ENCODE results near the gene API5.
"Not testable (repeated sequence)": the region's sequence is repeated elsewhere in the genome, so short reads cannot be mapped to it uniquely, and the experiment has no call there.

API5 gene

GRCh38 chr11:43311791-43312607 lies at the start of gene API5:
Gene API5 (plus strand): TSS chr11:43311996. CDS start chr11:43312128, 132 bp downstream.
- peak; percentile 75 for DNase-seq

DNA sequence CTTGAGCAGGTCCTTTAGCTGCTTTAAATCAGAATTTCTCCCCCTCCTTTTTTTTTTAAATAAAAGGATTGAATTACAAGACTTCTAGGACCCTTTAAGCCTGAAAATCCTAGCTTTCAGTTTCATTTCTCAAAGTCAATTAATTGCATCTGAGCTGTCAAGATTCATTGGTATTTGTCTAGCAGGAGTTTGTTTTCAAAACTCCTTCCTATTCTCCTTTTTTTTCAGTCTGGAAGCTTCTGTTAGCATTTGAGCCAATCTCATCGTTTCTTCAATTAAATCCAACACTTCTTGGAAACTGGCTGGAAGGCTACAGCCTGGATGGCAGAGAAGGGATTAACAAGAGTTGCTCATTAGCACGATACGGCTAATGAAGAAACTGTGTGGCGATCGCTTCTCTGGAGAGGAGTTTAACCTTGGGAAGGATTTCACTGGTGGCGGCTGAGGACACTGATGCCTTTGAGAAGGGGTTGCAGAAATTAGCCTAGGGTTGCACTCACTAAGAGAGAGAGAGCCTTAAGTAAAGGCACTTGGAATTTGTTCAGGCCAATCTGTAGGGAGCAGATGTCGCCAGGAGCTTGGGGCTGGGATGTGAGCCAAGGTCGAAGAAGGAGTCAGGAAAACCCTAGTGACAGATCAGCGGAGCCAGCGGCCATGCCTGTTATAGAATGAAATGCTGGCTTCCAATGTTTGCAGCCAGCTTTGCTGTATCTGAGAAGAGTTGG lies 43.8 kb upstream of the API5 start:
- no peak for DNase-seq

DNA sequence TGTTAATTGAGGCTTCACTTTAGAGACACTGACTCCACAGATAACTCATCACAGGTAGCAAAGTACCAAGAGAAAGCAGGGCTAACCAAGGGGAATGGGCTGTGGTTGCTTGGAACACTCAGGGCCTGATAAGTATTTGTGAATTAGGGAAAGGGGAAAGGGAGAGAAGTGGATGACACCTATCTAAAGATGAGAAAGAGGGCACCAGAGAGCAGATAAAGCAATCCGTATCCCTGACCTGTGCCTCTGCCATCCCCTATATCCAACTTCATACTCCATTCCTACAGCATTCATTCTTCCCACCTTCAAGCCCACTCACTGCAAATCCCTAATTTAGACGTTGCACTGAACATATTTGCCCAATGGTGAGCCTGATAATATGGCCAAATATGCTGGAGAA lies 43.0 kb upstream of the API5 start:
- no peak for DNase-seq

- DNase-seq, result no peak
These were observed 42.4 kb upstream of the API5 start for GRCh38 chr11:43269254-43269918.

- no peak for DNase-seq
These were observed 41.3 kb upstream of the API5 start for GRCh38 chr11:43270468-43270867.

- no peak for DNase-seq
These were observed 33.4 kb upstream of the API5 start for GRCh38 chr11:43278193-43278956.

GRCh38 chr11:43282607-43283440 lies 29.0 kb upstream of the API5 start:
- peak; percentile 5 for DNase-seq

DNA sequence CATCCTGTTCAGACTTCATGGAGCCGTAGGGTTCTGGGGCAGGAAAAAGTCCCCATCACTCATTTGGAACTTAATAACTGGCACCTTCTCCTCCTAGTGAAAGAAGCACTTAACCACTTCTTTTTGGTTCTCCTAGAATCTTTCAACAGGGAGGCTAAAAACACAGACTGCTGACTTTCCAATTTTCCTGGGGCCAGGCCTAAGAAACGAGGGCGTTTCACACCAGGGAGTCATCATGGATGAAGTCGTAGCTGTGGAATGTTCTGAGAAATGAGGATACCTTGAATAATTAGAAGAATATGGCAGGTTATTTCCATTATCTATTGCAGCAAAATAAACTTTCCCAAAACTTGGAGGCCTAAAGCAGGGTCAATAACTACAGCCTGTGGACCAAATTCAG lies 26.0 kb upstream of the API5 start:
- DNase-seq, result no peak

DNA sequence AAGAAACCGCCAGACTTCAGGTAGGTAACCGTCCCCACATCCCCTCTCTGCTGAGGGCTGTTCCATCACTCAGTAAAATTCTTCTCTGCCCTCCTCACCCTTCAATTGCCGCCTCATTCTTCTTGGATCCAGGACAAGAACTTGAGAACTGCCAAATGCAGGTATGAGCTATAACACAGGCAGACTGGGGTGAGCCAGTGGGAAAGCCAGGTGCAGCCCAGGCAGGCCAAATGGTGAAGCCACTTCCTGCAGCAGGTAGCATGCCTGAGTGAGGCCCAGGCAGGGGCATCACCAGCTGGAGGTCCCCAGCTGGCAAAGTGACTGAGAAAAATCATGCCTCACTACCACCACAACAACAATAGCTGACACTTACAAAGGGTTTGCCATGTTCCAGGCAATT lies 22.4 kb upstream of the API5 start:
- DNase-seq, result no peak

GRCh38 chr11:43298397-43298796 lies 13.4 kb upstream of the API5 start:
- DNase-seq, result no peak

GRCh38 chr11:43315966-43316365 lies 4.2 kb downstream of the API5 start:
- no peak for DNase-seq

GRCh38 chr11:43316451-43316850 lies 4.7 kb downstream of the API5 start:
- no peak for DNase-seq

DNA sequence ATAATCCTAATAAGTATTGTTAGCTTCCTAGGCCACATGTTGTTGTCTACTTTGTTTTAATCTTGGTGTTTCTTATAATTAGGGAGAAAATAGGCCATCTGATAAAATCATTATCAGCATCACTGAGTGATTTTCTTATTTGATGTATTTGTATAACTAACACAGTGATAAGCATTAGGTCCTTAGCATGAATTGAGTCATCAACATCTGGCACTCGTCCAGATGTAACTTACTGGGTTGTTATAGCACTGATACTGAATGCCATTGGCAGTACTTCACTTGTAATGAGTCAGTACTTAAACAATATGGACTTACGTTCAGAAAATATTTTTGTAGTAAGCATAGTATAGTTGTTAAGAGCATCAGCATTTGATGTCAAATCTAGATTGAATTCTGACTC lies 16.2 kb downstream of the API5 start:
- no peak for DNase-seq

GRCh38 chr11:43328482-43328881 lies 16.7 kb downstream of the API5 start:
- no peak for DNase-seq

DNA sequence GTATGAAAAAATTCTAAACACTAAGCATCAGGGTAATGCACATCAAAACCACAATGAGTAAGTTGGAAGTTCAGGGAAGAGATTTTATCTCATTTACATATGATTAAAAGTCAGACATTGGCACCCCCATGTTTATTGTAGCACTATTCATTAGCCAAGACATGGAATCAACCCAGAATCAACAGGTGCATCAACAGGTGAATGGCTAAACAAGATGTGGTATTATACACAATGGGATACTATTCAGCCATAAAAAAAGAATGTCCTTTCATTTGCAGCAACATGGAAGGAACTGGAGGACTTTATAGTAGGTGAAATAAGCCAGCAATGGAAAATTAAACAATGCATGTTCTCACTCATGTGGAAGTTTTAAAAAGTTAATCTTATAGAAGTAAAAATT lies 29.4 kb downstream of the API5 start:
- no peak for DNase-seq

GRCh38 chr11:43351426-43351825 lies 39.6 kb downstream of the API5 start:
- not testable (repeated sequence) for DNase-seq

GRCh38 chr11:43354311-43354710 lies 42.5 kb downstream of the API5 start:
- no peak for DNase-seq

DNA sequence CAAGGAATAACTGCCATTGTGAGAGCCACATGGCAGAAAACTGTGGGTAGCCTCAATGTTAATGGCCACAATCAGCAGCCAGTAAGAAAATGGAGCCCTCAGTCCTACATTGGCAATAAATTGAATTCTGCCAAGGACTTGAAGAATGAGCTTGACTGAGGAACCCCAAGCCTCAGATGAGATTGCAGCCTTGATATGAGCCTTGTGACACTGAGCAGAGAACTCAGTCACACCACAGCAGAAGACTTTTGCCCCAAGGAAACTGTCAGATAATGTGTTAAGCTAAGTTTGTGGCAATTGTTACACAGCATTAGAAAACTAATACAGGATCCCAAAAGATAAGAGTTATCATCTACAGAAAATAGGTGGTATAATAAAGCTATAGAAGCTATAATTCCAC lies 44.5 kb downstream of the API5 start:
- no peak for DNase-seq

DNA sequence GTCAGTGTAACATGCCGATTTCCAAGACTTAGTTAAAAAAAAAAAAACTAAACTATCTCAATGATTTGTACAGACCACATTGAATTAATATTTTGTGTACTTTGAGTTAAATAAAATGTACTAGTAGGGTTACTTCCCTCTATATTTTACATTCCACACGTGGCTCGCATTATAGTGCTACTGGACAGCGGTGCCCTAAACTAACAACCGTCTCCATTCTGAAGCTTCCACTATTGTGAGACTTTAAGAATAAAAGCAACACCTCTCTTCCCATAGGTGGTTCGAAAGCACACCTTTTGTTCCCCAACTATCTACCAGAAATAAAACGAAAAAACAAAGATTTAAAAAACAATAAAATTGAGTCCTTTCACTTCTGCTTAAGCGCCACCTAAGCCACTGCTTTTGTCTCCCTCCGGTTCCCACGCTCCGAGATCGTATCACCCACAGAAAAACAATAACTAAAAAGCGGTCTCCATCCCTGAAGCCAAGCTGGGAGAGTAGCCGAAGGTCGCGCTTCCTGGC lies 46.5 kb downstream of the API5 start:
- DNase-seq, result no peak

DNA sequence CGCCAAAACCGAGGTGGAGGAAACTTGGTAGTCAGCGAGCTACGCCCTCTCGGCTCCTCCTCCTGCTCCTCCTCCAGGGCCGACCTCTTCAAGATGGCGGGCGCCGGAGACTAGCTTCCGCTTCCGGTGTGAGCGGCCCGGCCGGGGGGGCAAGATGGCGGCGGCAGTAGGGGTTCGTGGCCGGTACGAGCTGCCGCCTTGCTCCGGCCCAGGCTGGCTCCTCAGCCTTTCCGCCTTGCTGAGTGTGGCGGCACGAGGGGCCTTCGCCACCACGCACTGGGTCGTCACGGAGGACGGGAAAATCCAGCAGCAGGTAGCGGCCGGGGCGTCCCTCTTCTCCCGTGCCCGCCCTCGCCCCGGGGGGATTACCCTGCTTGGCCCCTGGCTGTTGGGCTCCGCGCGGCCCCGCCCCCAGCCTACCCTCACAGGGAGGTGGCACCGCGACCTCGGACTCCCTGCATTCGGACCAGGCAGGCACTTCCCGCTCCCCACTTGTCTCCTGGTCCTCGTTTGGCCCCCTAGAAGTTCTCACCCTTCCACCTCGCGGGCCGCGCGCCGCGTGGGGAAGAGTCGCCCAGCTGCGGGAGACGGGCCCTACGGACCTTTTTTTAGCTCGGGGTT lies 47.1 kb downstream of the API5 start, which contains the start of gene TTC17:
Gene TTC17 (plus strand): TSS at position 120 of the 621 bp plus-strand sequence. CDS start 35 bp downstream, at position 155.
- peak; percentile 82 for DNase-seq

DNA sequence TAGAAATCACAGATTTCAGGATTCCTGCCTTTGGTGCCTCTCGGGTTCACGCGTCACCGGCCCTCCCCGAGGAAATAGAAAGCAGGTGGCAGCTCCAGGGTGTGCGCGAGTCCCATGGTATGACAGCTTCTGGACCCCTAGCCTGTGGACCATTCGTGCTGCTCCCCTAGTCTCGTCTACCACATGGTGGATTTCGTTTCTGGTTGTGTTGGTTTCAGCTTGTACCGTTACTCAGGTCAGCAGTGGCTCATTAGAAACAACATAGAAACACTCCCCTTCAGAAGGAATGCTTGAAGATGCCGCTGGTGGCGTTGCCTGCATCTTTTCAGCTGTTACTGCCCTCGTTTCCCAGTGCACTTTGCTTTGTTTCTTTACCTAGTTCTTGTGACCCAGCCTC lies 47.6 kb downstream of the API5 start:
- peak; percentile 7 for DNase-seq

Measured in NCI-H510A treated with DMSO at 0.1 percent for 48 hours (cell line).